GM19035 (cell line): ENCODE data around the gene NCAPD2.

Source experiments
- ATAC-seq: cut with Tn5 transposase; IDR thresholded peaks from one replicate; pipeline ENCODE4 v1.9.1; 2021; ENCODE audit not compliant: unreplicated experiment

NCAPD2 gene

GRCh38 chr12:6493497-6494257, at the start of gene NCAPD2:
Gene NCAPD2, plus strand, starts transcription at chr12:6494102. Its CDS starts 997 bp downstream, at chr12:6495099.
- ATAC-seq, result peak; percentile 87

GRCh38 chr12:6444704-6445688, 48.9 kb upstream of the NCAPD2 start, which contains the start of gene CD27:
Gene CD27, plus strand, starts transcription at chr12:6444955. Its CDS starts 141 bp downstream, at chr12:6445096.
- no peak for ATAC-seq

- no peak for ATAC-seq
These were observed 43.6 kb upstream of the NCAPD2 start for GRCh38 chr12:6450091-6450868.

DNA sequence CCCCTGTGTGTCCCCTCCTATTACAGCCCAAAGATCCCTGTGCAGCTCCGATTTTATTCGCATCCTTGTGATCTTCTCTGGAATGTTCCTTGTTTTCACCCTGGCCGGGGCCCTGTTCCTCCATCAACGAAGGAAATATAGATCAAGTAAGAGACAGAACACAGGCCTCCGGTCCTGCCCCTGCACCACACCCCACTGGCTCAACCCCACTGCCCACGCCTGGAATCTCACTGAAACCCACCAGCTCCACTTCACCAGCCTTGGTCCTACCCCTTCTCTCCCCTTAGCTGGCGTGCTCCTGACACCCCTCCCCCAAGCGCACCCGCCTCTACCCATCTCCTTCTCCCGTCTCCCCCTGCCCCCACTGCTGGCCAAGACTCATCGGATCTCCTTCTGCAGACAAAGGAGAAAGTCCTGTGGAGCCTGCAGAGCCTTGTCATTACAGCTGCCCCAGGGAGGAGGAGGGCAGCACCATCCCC, 43.0 kb upstream of the NCAPD2 start:
- ATAC-seq, result no peak

DNA sequence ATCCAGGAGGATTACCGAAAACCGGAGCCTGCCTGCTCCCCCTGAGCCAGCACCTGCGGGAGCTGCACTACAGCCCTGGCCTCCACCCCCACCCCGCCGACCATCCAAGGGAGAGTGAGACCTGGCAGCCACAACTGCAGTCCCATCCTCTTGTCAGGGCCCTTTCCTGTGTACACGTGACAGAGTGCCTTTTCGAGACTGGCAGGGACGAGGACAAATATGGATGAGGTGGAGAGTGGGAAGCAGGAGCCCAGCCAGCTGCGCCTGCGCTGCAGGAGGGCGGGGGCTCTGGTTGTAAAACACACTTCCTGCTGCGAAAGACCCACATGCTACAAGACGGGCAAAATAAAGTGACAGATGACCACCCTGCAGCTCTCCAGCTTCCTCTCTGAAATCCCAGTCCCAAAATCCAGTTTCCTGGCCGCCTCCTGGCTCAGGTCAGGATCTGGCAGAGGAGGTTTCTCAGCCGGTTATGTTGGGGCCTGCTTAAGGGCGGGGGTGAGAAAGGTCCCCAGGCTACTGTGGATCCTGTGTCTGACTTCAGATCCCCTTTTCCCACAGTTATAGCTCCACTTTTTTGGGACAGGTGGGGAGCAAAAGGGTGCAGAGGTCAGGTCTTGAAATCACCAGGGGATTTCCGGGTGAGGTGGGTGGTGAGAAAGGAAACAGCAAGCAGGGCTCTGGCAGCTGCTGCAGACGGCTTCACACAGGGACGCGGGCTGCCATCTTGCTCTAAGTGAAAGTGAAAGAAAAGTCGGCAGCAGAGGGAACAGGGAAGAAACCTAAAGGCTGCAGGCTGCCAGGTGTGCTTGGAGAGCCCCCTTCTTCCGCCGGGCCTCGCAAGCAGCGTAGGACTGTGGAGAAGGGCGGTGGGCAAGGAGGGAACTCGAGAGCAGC, 42.3 kb upstream of the NCAPD2 start, which contains the start of gene TAPBPL:
TAPBPL (plus strand) TSS at position 695 of the 897 bp plus-strand sequence. CDS start 207 bp downstream, outside the sequence.
- peak; percentile 75 for ATAC-seq

- ATAC-seq, result peak; percentile 2
These were observed 41.5 kb upstream of the NCAPD2 start for GRCh38 chr12:6452245-6452943.

GRCh38 chr12:6452944-6453630, 40.8 kb upstream of the NCAPD2 start:
- no peak for ATAC-seq

DNA sequence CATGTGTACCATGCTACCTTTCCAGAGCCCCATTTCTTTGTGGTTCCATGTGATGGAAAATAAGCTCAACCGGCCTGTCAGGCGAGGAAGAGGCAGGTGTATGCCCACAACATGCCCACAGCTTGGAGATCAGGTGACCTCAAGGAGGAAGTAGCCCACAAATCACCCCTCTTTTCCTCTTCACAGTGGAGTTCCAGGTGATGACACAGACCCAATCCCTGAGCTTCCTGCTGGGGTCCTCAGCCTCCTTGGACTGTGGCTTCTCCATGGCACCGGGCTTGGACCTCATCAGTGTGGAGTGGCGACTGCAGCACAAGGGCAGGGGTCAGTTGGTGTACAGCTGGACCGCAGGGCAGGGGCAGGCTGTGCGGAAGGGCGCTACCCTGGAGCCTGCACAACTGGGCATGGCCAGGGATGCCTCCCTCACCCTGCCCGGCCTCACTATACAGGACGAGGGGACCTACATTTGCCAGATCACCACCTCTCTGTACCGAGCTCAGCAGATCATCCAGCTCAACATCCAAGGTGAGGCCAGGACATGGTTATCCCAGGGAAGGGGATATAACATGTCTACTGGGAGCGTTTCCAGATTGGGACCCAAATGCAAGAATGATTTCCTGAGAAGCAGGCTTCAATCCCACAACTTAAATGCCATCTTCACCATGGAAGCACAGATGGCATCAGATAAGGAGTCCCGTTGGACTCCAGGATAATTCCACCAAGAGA, 36.5 kb upstream of the NCAPD2 start:
- no peak for ATAC-seq

GRCh38 chr12:6458281-6459003, 35.5 kb upstream of the NCAPD2 start:
- ATAC-seq, result no peak

DNA sequence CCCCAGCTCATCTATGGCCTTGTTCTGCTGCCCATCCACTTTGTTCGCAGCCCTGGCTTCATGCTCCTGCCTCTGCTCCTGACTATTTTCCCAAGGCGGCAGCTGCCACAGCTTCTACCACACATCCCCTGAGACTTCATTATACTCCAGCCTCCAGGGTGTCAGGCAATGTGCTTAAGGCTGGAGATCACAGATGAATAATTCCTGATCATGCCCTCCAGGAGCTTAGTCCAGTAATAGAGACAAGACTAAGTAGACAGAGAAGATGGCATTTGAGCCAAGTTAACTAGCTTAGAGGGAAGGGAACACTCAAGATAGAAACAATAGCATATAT, 34.9 kb upstream of the NCAPD2 start:
- ATAC-seq, result no peak

GRCh38 chr12:6460751-6461371, 33.0 kb upstream of the NCAPD2 start:
- no peak for ATAC-seq

DNA sequence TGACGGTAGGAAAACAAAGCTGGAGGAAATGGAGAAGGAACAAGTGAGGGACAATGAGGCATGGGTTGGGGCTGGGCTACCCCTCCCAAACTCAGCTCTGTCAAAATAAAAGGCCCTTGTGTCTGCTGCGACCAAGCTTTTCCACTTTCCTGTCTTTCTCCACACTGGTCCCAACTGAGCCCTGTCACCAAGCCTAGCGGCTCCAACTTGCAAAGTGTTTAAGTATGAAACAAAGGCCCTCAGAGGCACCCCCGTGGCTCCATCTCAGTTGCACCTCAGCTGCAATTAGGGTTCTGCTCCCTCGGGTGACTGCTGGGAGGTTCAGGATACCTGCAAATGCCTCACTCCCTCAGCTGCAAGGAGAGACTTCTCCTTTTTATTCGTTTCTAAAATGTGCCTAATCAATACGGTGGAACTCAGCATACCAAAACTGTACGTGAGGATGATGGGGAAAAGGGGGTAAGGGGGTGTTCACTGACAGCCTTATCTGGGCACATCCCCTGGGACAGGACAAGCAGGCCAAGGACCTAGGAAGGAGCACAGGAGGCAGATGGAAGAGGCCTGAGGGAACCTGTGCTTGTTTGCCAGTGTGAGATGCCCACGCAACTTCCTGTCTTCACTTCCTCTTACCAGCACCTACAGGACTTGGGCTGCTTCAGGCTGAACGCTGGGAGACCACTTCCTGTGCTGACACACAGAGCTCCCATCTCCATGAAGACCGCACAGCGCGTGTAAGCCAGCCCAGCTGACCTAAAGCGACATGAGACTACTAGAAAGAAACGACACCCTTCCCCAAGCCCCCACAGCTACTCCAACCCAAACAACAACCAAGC, 32.3 kb upstream of the NCAPD2 start:
- peak; percentile 86 for ATAC-seq

GRCh38 chr12:6462234-6462995, 31.5 kb upstream of the NCAPD2 start:
- no peak for ATAC-seq

DNA sequence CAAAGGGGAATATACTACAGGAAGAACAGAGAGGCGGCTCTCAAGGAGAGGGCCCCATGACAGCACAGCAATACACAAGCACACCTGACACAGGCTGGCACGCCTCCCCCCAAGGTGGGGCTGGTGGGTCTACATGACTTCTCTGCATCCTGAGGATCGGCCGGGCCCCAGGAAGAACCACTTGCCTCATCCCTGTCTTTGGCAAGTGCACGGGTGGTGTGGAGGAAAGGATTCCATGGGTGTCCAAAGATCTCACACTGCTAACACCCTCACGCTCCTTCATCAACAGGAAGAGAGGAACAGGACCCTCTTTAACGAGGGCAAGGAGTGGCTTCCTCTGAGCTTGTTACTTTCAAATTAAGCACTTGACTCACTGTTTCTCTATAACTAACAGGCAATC, 30.7 kb upstream of the NCAPD2 start:
- ATAC-seq, result no peak

GRCh38 chr12:6463858-6464257, 30.0 kb upstream of the NCAPD2 start:
- no peak for ATAC-seq
